Stomach (tissue), 9 donors: ENCODE results near the gene SULT1B1. TPM values are rescaled to one million over a fixed set of nuclear protein-coding genes. Genes with fewer than 3 reads are reported as not detected.

Experiments used
- DNase-seq, 2 donors: peaks; one replicate each; pipeline versions ENCODE4 v3.0.0 to v3.0.0-alpha.2; 2013 to 2019
- H3K27ac ChIP-seq, 5 donors: fragments of 200-600 bp in 4 of 5; sonication (generic) in 4 of 5; one replicate each; pipeline ENCODE4 v1.5.1; 2013 to 2019; ENCODE audit warnings: mild to moderate bottlenecking in 1 of 5, moderate library complexity in 1 of 5
- H3K27me3 ChIP-seq, 3 donors: fragments of 200-600 bp; sonication (generic); one replicate each; pipeline ENCODE4 v1.5.1; 2017 to 2019; ENCODE audit warnings: mixed run types in 1 of 3
- H3K36me3 ChIP-seq, 4 donors: fragments of 200-600 bp; sonication (generic); 1 replicate in 3 of 4; 2 replicates in 1 of 4; pipeline ENCODE4 v1.5.1; 2016 to 2019
- H3K4me1 ChIP-seq, 4 donors: fragments of 200-600 bp; sonication (generic); one replicate each; pipeline ENCODE4 v1.5.1; 2016 to 2019
- H3K4me3 ChIP-seq, 4 donors: fragments of 200-600 bp; sonication (generic) in 3 of 4; one replicate each; pipeline ENCODE4 v1.5.1; 2016 to 2019; ENCODE audit warnings: mild to moderate bottlenecking in 1 of 4
- H3K9me3 ChIP-seq, 4 donors: fragments of 200-600 bp; sonication (generic); one replicate each; pipeline ENCODE4 v1.5.1; 2016 to 2019
- CTCF ChIP-seq, 7 experiments: fragments of 450-650 bp in 4 of 7; fragments of 200-600 bp in 3 of 7; sonication (generic) in 3 of 7; IDR thresholded peaks; one replicate each; pipeline ENCODE4 v1.5.1; 2016 to 2019; ENCODE audit warnings: antibody characterized with exemption in 7 of 7, control low read depth in 2 of 7, mild to moderate bottlenecking in 1 of 7
- EP300 ChIP-seq: sonication (generic); formaldehyde crosslinking; IDR thresholded peaks from one replicate; pipeline ENCODE4 v1.6.1; 2017; ENCODE audit warnings: antibody characterized with exemption
- POLR2A ChIP-seq, 4 donors: fragments of 450-650 bp; IDR thresholded peaks; one replicate each; pipeline ENCODE4 v1.6.1; 2016; ENCODE audit warnings: antibody characterized with exemption in 4 of 4, control low read depth in 2 of 4, mild to moderate bottlenecking in 1 of 4, moderate library complexity in 1 of 4
- POLR2AphosphoS5 ChIP-seq, 3 donors: sonication (generic); formaldehyde crosslinking; IDR thresholded peaks; one replicate each; pipeline ENCODE4 v1.6.1; 2016; ENCODE audit warnings: antibody characterized with exemption in 3 of 3
- WGBS, 5 donors: extraction: QIAGEN DNeasy Blood & Tissue Kit in 3 of 5; methylation state at CpG; one replicate each; pipeline versions ENCODE4 v1.1.5 to v1.1.7; 2013 to 2018; 5-methylcytosine and 5-hydroxymethylcytosine counted together
- intact Hi-C: fragments of 100-400 bp; cut with DNase I; formaldehyde crosslinking; loops from one replicate; pipeline ENCODE4 v1.15.1; 2023; ENCODE audit warnings: low total_unique reads
- polyA plus RNA-seq, 3 donors: library from polyadenylated mRNA; stranded (reverse); fragments of 200-250 nt; gene quantifications; one replicate each; pipeline ENCODE4 v1.2.3, GENCODE V29; 2013
- total RNA-seq, 5 donors: library from RNA; depleted of rRNA; stranded (reverse); fragments of >200 nt; gene quantifications; one replicate each; pipeline versions ENCODE4 v1.1.0 to v1.2.3, GENCODE V29; 2014 to 2016
- donor health status: healthy with polysubstance abuse.
- donor health status: Bipolar disorder and iron deficiency.
- donor health status: healthy.

Gene SULT1B1
- total and polyA plus RNA-seq, 8 donors = 1.8 to 58.9 (median 31.1) TPM

GRCh38 chr4:69750346-69750745, 10.1 kb downstream of the SULT1B1 start:
- Histone ChIP-seq H3K4me1 (peaks cover 0 to 20% (median 3%) of the 10 kb centered on the region in 4 donors), H3K9me3 (peaks cover 0 to 9% (median 0%) of the 10 kb centered on the region in 4 donors), H3K36me3 (no peaks in the 10 kb centered on the region), H3K27me3 (no peaks in the 10 kb centered on the region), H3K27ac (peak overlapping the region in 1 of 5 donors; percentile 47), H3K4me3 (no peak overlapping the region)
- TF ChIP-seq POLR2AphosphoS5 (IDR thresholded peaks at IDR 0.05) (no peak), EP300 (no peak), POLR2A (IDR thresholded peaks at IDR 0.05) (no peak), CTCF (IDR thresholded peaks at IDR 0.05) (no peak)
- intact Hi-C loops = no loop called here
- DNase-seq = no peak

- Histone ChIP-seq H3K9me3 (peaks cover 0 to 9% (median 0%) of the 10 kb centered on the region in 4 donors), H3K4me3 (no peak overlapping the region), H3K27ac (no peak overlapping the region), H3K4me1 (peaks cover 0 to 16% (median 0%) of the 10 kb centered on the region in 4 donors), H3K36me3 (no peaks in the 10 kb centered on the region), H3K27me3 (no peaks in the 10 kb centered on the region)
- WGBS, 5 donors = 83 to 91% (median 91%) methylated on average over 2 of the region's 2 CpGs
- TF ChIP-seq EP300 (no peak), POLR2AphosphoS5 (IDR thresholded peaks at IDR 0.05) (no peak), POLR2A (IDR thresholded peaks at IDR 0.05) (no peak), CTCF (IDR thresholded peaks at IDR 0.05) (no peak)
- intact Hi-C loops = no loop called here
- DNase-seq = no peak
Measured at GRCh38 chr4:69749771-69750170, 10.6 kb downstream of the SULT1B1 start.

GRCh38 chr4:69748173-69748572, 12.2 kb downstream of the SULT1B1 start:
- H3K4me1 ChIP-seq = peaks cover 0 to 10% (median 0%) of the 10 kb centered on the region in 4 donors
- H3K36me3 ChIP-seq = no peaks in the 10 kb centered on the region
- DNase-seq = no peak
- peaks cover 0 to 21% (median 0%) of the 10 kb centered on the region in 4 donors for H3K9me3 ChIP-seq
- no peak overlapping the region for H3K27ac ChIP-seq
- no peak overlapping the region for H3K4me3 ChIP-seq
- WGBS, 5 donors = 13 to 28% (median 23%) methylated on average over 1 of the region's 1 CpG
- no peaks in the 10 kb centered on the region for H3K27me3 ChIP-seq
- TF ChIP-seq CTCF (IDR thresholded peaks at IDR 0.05) (no peak), POLR2AphosphoS5 (IDR thresholded peaks at IDR 0.05) (no peak), EP300 (no peak), POLR2A (IDR thresholded peaks at IDR 0.05) (no peak)
- intact Hi-C loops = no loop called here

GRCh38 chr4:69744157-69744478, 16.3 kb downstream of the SULT1B1 start:
- intact Hi-C loops = no loop called here
- Histone ChIP-seq H3K4me3 (no peak overlapping the region), H3K27me3 (no peaks in the 10 kb centered on the region), H3K36me3 (no peaks in the 10 kb centered on the region), H3K4me1 (peaks cover 0 to 4% (median 0%) of the 10 kb centered on the region in 4 donors), H3K9me3 (peaks cover 0 to 27% (median 7%) of the 10 kb centered on the region in 4 donors), H3K27ac (no peak overlapping the region)
- TF ChIP-seq CTCF (IDR thresholded peaks at IDR 0.05) (no peak), POLR2AphosphoS5 (IDR thresholded peaks at IDR 0.05) (no peak), POLR2A (IDR thresholded peaks at IDR 0.05) (no peak), EP300 (no peak)
- DNase-seq = no peak
- WGBS, 5 donors = 84 to 98% (median 93%) methylated on average over 6 to 11 of the region's 11 CpGs
